Measurements from ENCODE around the gene RSF1. TPM values are rescaled to one million over a fixed set of nuclear protein-coding genes. Genes with fewer than 3 reads are reported as not detected.

Gene RSF1
- polyA plus RNA-seq, 1 donor (not counting 4 experiments of a cell fraction or from before 2014, with no cell fraction given) = 20.9 TPM

- no peaks in the 10 kb centered on the region for H3K9me3 ChIP-seq (ENCODE audit: control insufficient read depth, low read depth, low read length)
- FAIRE-seq = no peak
- H3K4me2 ChIP-seq (ENCODE audit: control insufficient read depth, extremely low read depth, insufficient read depth, low read depth, low read length) = no peak overlapping the region
- no peak overlapping the region for H2AFZ ChIP-seq (ENCODE audit: control insufficient read depth, low read length)
- H3K79me2 ChIP-seq (ENCODE audit: control insufficient read depth, insufficient read depth, low read length) = peaks cover 48% of the 10 kb centered on the region
- no peak overlapping the region for H3K9ac ChIP-seq (ENCODE audit: control insufficient read depth, extremely low read depth, insufficient read depth, low read length)
- H3K9me1 ChIP-seq (ENCODE audit: control insufficient read depth, extremely low read depth, insufficient read depth, low read length) = no peaks in the 10 kb centered on the region
- TF ChIP-seq CTCF (optimal IDR thresholded peaks at IDR 0.05 in 1 of 3, IDR thresholded peaks at IDR 0.05 in 1 of 3, conservative IDR thresholded peaks at IDR 0.05 in 1 of 3; ENCODE audit: extremely low read depth in 1 of 3, insufficient read depth in 2 of 3, low read length in 3 of 3) = no peak
- TF ChIP-seq EZH2 (IDR thresholded peaks at IDR 0.05; ENCODE audit: low read length) = no peak
- H3K36me3 ChIP-seq (ENCODE audit: control insufficient read depth in 2 of 2, extremely low read depth in 1 of 2, insufficient read depth in 2 of 2, low read length in 2 of 2) = no peaks in the 10 kb centered on the region
- H3K27me3 ChIP-seq (ENCODE audit: control insufficient read depth, extremely low read depth, insufficient read depth, low read length) = no peaks in the 10 kb centered on the region
- H4K20me1 ChIP-seq (ENCODE audit: control insufficient read depth, extremely low read depth, insufficient read depth, low read length) = peaks cover 3% of the 10 kb centered on the region
- no peaks in the 10 kb centered on the region for H3K4me1 ChIP-seq (ENCODE audit: control insufficient read depth, extremely low read depth, insufficient read depth, low read length)
- no peak overlapping the region for H3K4me3 ChIP-seq (ENCODE audit: control insufficient read depth in 2 of 3, extremely low read depth in 1 of 3, insufficient read depth in 2 of 3, low read depth in 1 of 3, low read length in 3 of 3)
- dilution Hi-C loops (cut with MboI; ENCODE audit: extremely low pct_ligation_motif_present, low sequenced_read_pairs) = no loop called here
- no peak for DNase-seq (ENCODE audit: low read depth, low spot score)
- H3K27ac ChIP-seq (ENCODE audit: control insufficient read depth, insufficient read depth, low read length) = no peak overlapping the region
Measured at GRCh38 chr11:77775936-77776335, 44.6 kb downstream of the RSF1 start.

DNA sequence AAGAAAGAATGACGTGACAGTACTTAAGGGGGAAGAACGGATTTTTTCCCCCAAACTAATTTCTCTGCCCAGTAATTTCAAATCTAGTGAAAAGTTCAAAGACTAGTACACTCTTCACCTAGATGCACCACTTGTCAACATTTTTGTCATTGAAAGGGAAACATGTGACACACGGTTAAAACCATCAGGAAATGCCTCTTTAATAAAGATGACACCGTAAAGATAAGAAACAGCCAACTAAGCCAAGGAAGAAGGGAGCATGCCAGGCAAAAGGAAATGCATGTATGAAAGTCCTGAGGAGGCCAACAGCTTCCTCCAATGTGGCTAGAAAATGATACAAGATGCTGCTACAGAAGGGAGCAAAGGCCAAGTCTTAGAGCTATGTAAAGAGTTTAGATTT, 49.4 kb downstream of the RSF1 start:
- dilution Hi-C loops (cut with MboI; ENCODE audit: extremely low pct_ligation_motif_present, low sequenced_read_pairs) = no loop called here

More for the DNA sequence above, 49.4 kb downstream of the RSF1 start:
- Histone ChIP-seq H3K4me1 (ENCODE audit: control insufficient read depth, extremely low read depth, insufficient read depth, low read length) (no peaks in the 10 kb centered on the region), H3K27ac (ENCODE audit: control insufficient read depth, insufficient read depth, low read length) (no peak overlapping the region), H3K4me2 (ENCODE audit: control insufficient read depth, extremely low read depth, insufficient read depth, low read depth, low read length) (no peak overlapping the region), H3K36me3 (ENCODE audit: control insufficient read depth in 2 of 2, extremely low read depth in 1 of 2, insufficient read depth in 2 of 2, low read length in 2 of 2) (no peaks in the 10 kb centered on the region), H3K9me1 (ENCODE audit: control insufficient read depth, extremely low read depth, insufficient read depth, low read length) (no peaks in the 10 kb centered on the region), H3K27me3 (ENCODE audit: control insufficient read depth, extremely low read depth, insufficient read depth, low read length) (no peaks in the 10 kb centered on the region), H3K9ac (ENCODE audit: control insufficient read depth, extremely low read depth, insufficient read depth, low read length) (no peak overlapping the region), H3K9me3 (ENCODE audit: control insufficient read depth, low read depth, low read length) (no peaks in the 10 kb centered on the region), H4K20me1 (ENCODE audit: control insufficient read depth, extremely low read depth, insufficient read depth, low read length) (peaks cover 3% of the 10 kb centered on the region), H2AFZ (ENCODE audit: control insufficient read depth, low read length) (no peak overlapping the region), H3K79me2 (ENCODE audit: control insufficient read depth, insufficient read depth, low read length) (peaks cover 54% of the 10 kb centered on the region), H3K4me3 (ENCODE audit: control insufficient read depth in 2 of 3, extremely low read depth in 1 of 3, insufficient read depth in 2 of 3, low read depth in 1 of 3, low read length in 3 of 3) (no peak overlapping the region)
- TF ChIP-seq EZH2 (IDR thresholded peaks at IDR 0.05; ENCODE audit: low read length) (no peak), CTCF (optimal IDR thresholded peaks at IDR 0.05 in 1 of 3, IDR thresholded peaks at IDR 0.05 in 1 of 3, conservative IDR thresholded peaks at IDR 0.05 in 1 of 3; ENCODE audit: extremely low read depth in 1 of 3, insufficient read depth in 2 of 3, low read length in 3 of 3) (no peak)
- no peak for DNase-seq (ENCODE audit: low read depth, low spot score)
- FAIRE-seq = no peak
